ENCODE data around the gene PKP2. TPM values are rescaled to one million over a fixed set of nuclear protein-coding genes. Genes with fewer than 3 reads are reported as not detected.

Gene PKP2
- total and polyA plus RNA-seq, 2 experiments from 2014 or later, result 0.21 to 0.22 TPM

GRCh38 chr12:32891526-32891925 lies 5.1 kb downstream of the PKP2 start:
- H3K27me3 ChIP-seq (replicated peaks; ENCODE audit: insufficient read depth), result peaks cover 16% of the 10 kb centered on the region
- no peak overlapping the region for H2AFZ ChIP-seq
- WGBS, 2 experiments (ENCODE audit: low coverage in 1 of 2, low lambda C conversion rate in 2 of 2, missing lambda C conversion rate in 2 of 2), result 23 to 30% methylated on average over 2 of the region's 2 CpGs
- no peak for TF ChIP-seq EZH2 (IDR thresholded peaks at IDR 0.05; ENCODE audit: insufficient read depth, poor library complexity, severe bottlenecking)
- no peaks in the 10 kb centered on the region for H4K20me1 ChIP-seq (ENCODE audit: insufficient read depth)
- H3K79me2 ChIP-seq (ENCODE audit: insufficient read depth), result no peaks in the 10 kb centered on the region
- no peaks in the 10 kb centered on the region for H3K4me1 ChIP-seq (ENCODE audit: insufficient read depth)
- H3K27ac ChIP-seq, result no peak overlapping the region
- no peaks in the 10 kb centered on the region for H3K9me2 ChIP-seq (ENCODE audit: insufficient read depth)
- no peaks in the 10 kb centered on the region for H3K36me3 ChIP-seq (ENCODE audit: low read depth)
- in situ Hi-C loops (cut with MboI), result no loop called here
- no peak overlapping the region for H3K4me2 ChIP-seq (ENCODE audit: unreplicated experiment)
- H3K9ac ChIP-seq, result no peak overlapping the region
- no peak for DNase-seq
- H3F3A ChIP-seq (ENCODE audit: insufficient read depth), result no peaks in the 10 kb centered on the region
- H3K4me3 ChIP-seq, result no peak overlapping the region
- no peaks in the 10 kb centered on the region for H3K9me3 ChIP-seq (ENCODE audit: low read depth)

DNA sequence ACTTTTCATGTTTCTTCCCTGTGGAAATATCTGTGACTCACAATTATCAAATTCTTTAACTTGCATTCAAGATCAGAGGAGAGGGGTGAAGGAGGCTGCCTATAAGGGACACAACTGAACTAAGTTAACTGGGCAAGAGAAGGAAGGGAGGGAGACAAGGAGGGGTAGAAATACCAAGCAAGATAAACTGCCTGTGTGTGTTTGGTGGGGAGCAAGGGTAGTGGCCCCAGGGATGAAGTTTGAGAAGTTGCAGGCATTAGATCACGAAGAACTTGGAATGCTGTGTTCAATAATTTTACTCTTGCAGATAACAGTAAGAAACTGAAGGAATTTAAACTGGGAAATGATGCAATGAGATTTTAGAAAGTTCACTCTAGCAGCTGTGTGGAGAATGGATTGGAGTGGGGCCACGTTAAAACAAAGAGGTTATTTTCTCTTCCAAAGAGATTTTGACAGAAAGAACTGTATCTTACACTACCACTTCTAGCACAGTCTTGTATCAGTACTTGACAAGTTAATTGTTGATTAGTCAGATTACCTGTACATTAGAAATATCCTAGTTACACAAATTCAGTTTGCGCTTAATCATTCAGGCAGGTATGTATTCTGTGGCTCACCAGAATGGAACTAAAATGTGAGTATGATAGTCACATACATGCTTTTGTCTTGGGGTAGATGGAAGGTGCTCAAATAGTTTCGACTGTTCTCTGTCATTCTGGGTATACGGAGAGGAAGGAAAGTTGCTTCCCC lies 7.4 kb downstream of the PKP2 start:
- no peak overlapping the region for H2AFZ ChIP-seq
- in situ Hi-C loops (cut with MboI), result no loop called here
- no peaks in the 10 kb centered on the region for H3K79me2 ChIP-seq (ENCODE audit: insufficient read depth)
- no peak overlapping the region for H3K9ac ChIP-seq
- 48 to 51% methylated on average over 5 of the region's 5 CpGs for WGBS, 2 experiments (ENCODE audit: low coverage in 1 of 2, low lambda C conversion rate in 2 of 2, missing lambda C conversion rate in 2 of 2)
- H3K27me3 ChIP-seq (replicated peaks; ENCODE audit: insufficient read depth), result no peaks in the 10 kb centered on the region
- no peak for DNase-seq
- no peaks in the 10 kb centered on the region for H3K36me3 ChIP-seq (ENCODE audit: low read depth)
- H3K4me1 ChIP-seq (ENCODE audit: insufficient read depth), result no peaks in the 10 kb centered on the region
- H3K9me2 ChIP-seq (ENCODE audit: insufficient read depth), result no peaks in the 10 kb centered on the region
- no peak overlapping the region for H3K4me2 ChIP-seq (ENCODE audit: unreplicated experiment)
- H3K27ac ChIP-seq, result no peak overlapping the region
- H3F3A ChIP-seq (ENCODE audit: insufficient read depth), result no peaks in the 10 kb centered on the region
- H4K20me1 ChIP-seq (ENCODE audit: insufficient read depth), result no peaks in the 10 kb centered on the region
- TF ChIP-seq EZH2 (IDR thresholded peaks at IDR 0.05; ENCODE audit: insufficient read depth, poor library complexity, severe bottlenecking), result no peak
- TF ChIP-seq EZH2phosphoT487 (IDR thresholded peaks at IDR 0.05; ENCODE audit: insufficient read depth, low read depth), result no peak
- H3K9me3 ChIP-seq (ENCODE audit: low read depth), result no peaks in the 10 kb centered on the region
- no peak overlapping the region for H3K4me3 ChIP-seq

DNA sequence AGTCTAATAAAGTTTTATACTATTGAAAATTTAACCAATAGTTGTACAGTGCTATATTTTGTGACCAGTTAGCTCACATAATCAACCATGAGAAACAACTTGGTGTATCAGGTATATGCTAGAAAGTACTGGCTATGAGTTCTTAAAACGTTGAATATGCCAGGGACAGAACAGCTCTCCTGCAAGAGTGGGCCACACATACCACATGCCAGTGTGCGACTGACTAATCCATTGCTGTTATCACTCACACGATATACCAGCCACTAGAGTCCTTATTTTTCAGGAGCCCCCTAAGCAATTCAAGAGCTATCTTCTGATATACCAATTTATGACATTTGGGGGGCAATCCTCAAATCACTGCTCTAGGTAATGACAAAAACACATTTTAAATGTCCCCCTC lies 9.5 kb downstream of the PKP2 start:
- H3K4me1 ChIP-seq (ENCODE audit: insufficient read depth), result no peaks in the 10 kb centered on the region
- H3K9ac ChIP-seq, result no peak overlapping the region
- H3K27ac ChIP-seq, result no peak overlapping the region
- no peaks in the 10 kb centered on the region for H4K20me1 ChIP-seq (ENCODE audit: insufficient read depth)
- H2AFZ ChIP-seq, result no peak overlapping the region
- H3K36me3 ChIP-seq (ENCODE audit: low read depth), result no peaks in the 10 kb centered on the region
- no peak for DNase-seq
- in situ Hi-C loops (cut with MboI), result no loop called here
- no peaks in the 10 kb centered on the region for H3K79me2 ChIP-seq (ENCODE audit: insufficient read depth)
- 45 to 53% methylated on average over 3 of the region's 3 CpGs for WGBS, 2 experiments (ENCODE audit: low coverage in 1 of 2, low lambda C conversion rate in 2 of 2, missing lambda C conversion rate in 2 of 2)
- H3K9me2 ChIP-seq (ENCODE audit: insufficient read depth), result no peaks in the 10 kb centered on the region
- H3K4me2 ChIP-seq (ENCODE audit: unreplicated experiment), result no peak overlapping the region
- H3K27me3 ChIP-seq (replicated peaks; ENCODE audit: insufficient read depth), result no peaks in the 10 kb centered on the region
- no peak overlapping the region for H3K4me3 ChIP-seq
- TF ChIP-seq EZH2 (IDR thresholded peaks at IDR 0.05; ENCODE audit: insufficient read depth, poor library complexity, severe bottlenecking), result no peak
- no peak for TF ChIP-seq EZH2phosphoT487 (IDR thresholded peaks at IDR 0.05; ENCODE audit: insufficient read depth, low read depth)
- H3K9me3 ChIP-seq (ENCODE audit: low read depth), result no peaks in the 10 kb centered on the region
- H3F3A ChIP-seq (ENCODE audit: insufficient read depth), result no peaks in the 10 kb centered on the region

GRCh38 chr12:32885831-32886230 lies 10.7 kb downstream of the PKP2 start:
- DNase-seq, result no peak
- Histone ChIP-seq H3K4me1 (ENCODE audit: insufficient read depth) (no peaks in the 10 kb centered on the region), H3K4me2 (ENCODE audit: unreplicated experiment) (no peak overlapping the region), H3K27ac (no peak overlapping the region), H2AFZ (no peak overlapping the region), H3K4me3 (no peak overlapping the region), H3F3A (ENCODE audit: insufficient read depth) (no peaks in the 10 kb centered on the region), H4K20me1 (ENCODE audit: insufficient read depth) (no peaks in the 10 kb centered on the region), H3K27me3 (replicated peaks; ENCODE audit: insufficient read depth) (no peaks in the 10 kb centered on the region), H3K9ac (no peak overlapping the region), H3K36me3 (ENCODE audit: low read depth) (no peaks in the 10 kb centered on the region), H3K9me2 (ENCODE audit: insufficient read depth) (no peaks in the 10 kb centered on the region), H3K9me3 (ENCODE audit: low read depth) (no peaks in the 10 kb centered on the region), H3K79me2 (ENCODE audit: insufficient read depth) (no peaks in the 10 kb centered on the region)
- in situ Hi-C loops (cut with MboI), result no loop called here
- TF ChIP-seq EZH2phosphoT487 (IDR thresholded peaks at IDR 0.05; ENCODE audit: insufficient read depth, low read depth), result no peak
- no peak for TF ChIP-seq EZH2 (IDR thresholded peaks at IDR 0.05; ENCODE audit: insufficient read depth, poor library complexity, severe bottlenecking)
- WGBS, 2 experiments (ENCODE audit: low coverage in 1 of 2, low lambda C conversion rate in 2 of 2, missing lambda C conversion rate in 2 of 2), result 31 to 36% methylated on average over 4 of the region's 4 CpGs
